HCT116 (cell line): Measurements from ENCODE around the gene TRIM6. TPM values are rescaled to one million over a fixed set of nuclear protein-coding genes. Genes with fewer than 3 reads are reported as not detected.

ENCODE experiments used
- ATAC-seq: fragments of 200-7000 bp; cut with Tn5 transposase; 2 replicates; pipeline ENCODE4 v1.9.1; 2020; ENCODE audit warnings: mild to moderate bottlenecking, moderate library complexity
- BruUV-seq: library from RNA; stranded (reverse); fragments of 400-500 nt; replicated peaks from 2 replicates; lab custom pipeline; 2021; lab: Mats Ljungman, UMichigan
- CTCF ChIA-PET: fragments of 300-600 bp; sonication (Branson Sonifier 250); formaldehyde crosslinking; loops from one replicate; lab custom pipeline; 2021; ENCODE audit warnings: antibody characterized with exemption; lab: Charles Lee
- POLR2A ChIA-PET: fragments of 300-600, 350-600 bp; sonication (Branson Sonifier 250); formaldehyde crosslinking; loops from one replicate; lab custom pipeline; 2021; ENCODE audit warnings: antibody characterized with exemption; lab: Charles Lee
- RAD21 ChIA-PET, 2 experiments: fragments of 300-600 bp; sonication (Branson Sonifier 250); formaldehyde crosslinking; loops; one replicate each; lab custom pipeline; 2023; ENCODE audit warnings: low total read pairs in 2 of 2; ENCODE audit not compliant: uncharacterized antibody in 2 of 2, unreplicated experiment in 2 of 2, low non-redundant PET in 1 of 2; lab: Charles Lee
- DNase-seq: peaks from one replicate; pipeline ENCODE4 v3.0.0-alpha.2; 2010; ENCODE audit warnings: low read depth, low spot score
- H2AFZ ChIP-seq: fragments of 200-600 bp; shearing (Covaris generic), sonication (generic); 2 replicates; pipeline ENCODE4 v1.6.1; 2017; ENCODE audit warnings: low read depth, mixed run types, mixed read lengths, antibody characterized with exemption, low read length; ENCODE audit not compliant: poor library complexity, severe bottlenecking
- H3K27ac ChIP-seq: 2 replicates; pipeline ENCODE4 v1.5.1; 2012; ENCODE audit warnings: low read depth, low read length
- H3K27me3 ChIP-seq: fragments of 200-600 bp; sonication (generic); 2 replicates; pipeline ENCODE4 v1.6.1; 2016; ENCODE audit warnings: mixed run types, low read length, mixed read lengths; ENCODE audit not compliant: insufficient read depth
- H3K36me3 ChIP-seq, 2 experiments: fragments of 200-500 bp in 1 of 2; fragments of 200-600 bp in 1 of 2; sonication (Bioruptor generic) in 1 of 2; sonication (generic) in 1 of 2; 2 replicates each; pipeline versions ENCODE4 v1.5.1 to v1.6.1; 2014 to 2016; ENCODE audit warnings: low read length in 2 of 2, inconsistent platforms in 1 of 2, mixed read lengths in 1 of 2, mixed run types in 1 of 2; ENCODE audit not compliant: insufficient read depth in 2 of 2, control insufficient read depth in 1 of 2
- H3K4me1 ChIP-seq, 2 experiments: fragments of 200-600 bp in 1 of 2; sonication (generic) in 1 of 2; 2 replicates each; pipeline versions ENCODE4 v1.5.1 to v1.6.1; 2012 to 2017; ENCODE audit warnings: low read length in 2 of 2, inconsistent platforms in 1 of 2, mild to moderate bottlenecking in 1 of 2, mixed read lengths in 1 of 2, mixed run types in 1 of 2, moderate library complexity in 1 of 2; ENCODE audit not compliant: insufficient read depth in 2 of 2, control insufficient read depth in 1 of 2
- H3K4me2 ChIP-seq: fragments of 200-600 bp; sonication (generic); 2 replicates; pipeline ENCODE4 v1.6.1; 2017; ENCODE audit warnings: mixed run types, low read length, mixed read lengths
- H3K4me3 ChIP-seq, 2 experiments: fragments of 200-600 bp in 1 of 2; sonication (generic) in 1 of 2; replicated peaks in 1 of 2; 2 replicates each; pipeline ENCODE4 v1.5.1; 2011 to 2016; ENCODE audit warnings: low read length in 2 of 2, control low read depth in 1 of 2, low read depth in 1 of 2, mild to moderate bottlenecking in 1 of 2, mixed read lengths in 1 of 2, mixed run types in 1 of 2
- H3K79me2 ChIP-seq: fragments of 200-600 bp; sonication (generic); 2 replicates; pipeline ENCODE4 v1.6.1; 2017; ENCODE audit warnings: mild to moderate bottlenecking, mixed run types, low read length, moderate library complexity, mixed read lengths; ENCODE audit not compliant: insufficient read depth
- H3K9ac ChIP-seq: fragments of 200-600 bp; sonication (generic); 2 replicates; pipeline ENCODE4 v1.6.1; 2016; ENCODE audit warnings: low read length, mixed read lengths
- H3K9me2 ChIP-seq: fragments of 200-600 bp; sonication (generic), shearing (Covaris generic); 2 replicates; pipeline ENCODE4 v1.6.1; 2017; ENCODE audit warnings: mixed run types, mild to moderate bottlenecking, moderate library complexity; ENCODE audit not compliant: insufficient read depth
- H3K9me3 ChIP-seq, 2 experiments: fragments of 200-500 bp in 1 of 2; fragments of 200-600 bp in 1 of 2; sonication (Bioruptor generic) in 1 of 2; sonication (generic) in 1 of 2; 2 replicates each; pipeline ENCODE4 v1.6.1; 2014 to 2017; ENCODE audit warnings: low read length in 2 of 2, mixed read lengths in 2 of 2, inconsistent platforms in 1 of 2, low read depth in 1 of 2, mild to moderate bottlenecking in 1 of 2, mixed run types in 1 of 2, moderate library complexity in 1 of 2; ENCODE audit not compliant: control insufficient read depth in 1 of 2, insufficient read depth in 1 of 2
- H4K20me1 ChIP-seq: fragments of 200-600 bp; sonication (generic), shearing (Covaris generic); 2 replicates; pipeline ENCODE4 v1.6.1; 2017; ENCODE audit warnings: mixed run types, mild to moderate bottlenecking, moderate library complexity; ENCODE audit not compliant: insufficient read depth
- EGR1 ChIP-seq: IDR thresholded peaks from 2 replicates; pipeline ENCODE4 v1.6.1; 2012; ENCODE audit warnings: low read depth
- FOSL1 ChIP-seq: IDR thresholded peaks from 2 replicates; pipeline ENCODE4 v1.6.1; 2012; ENCODE audit warnings: low read depth
- JUND ChIP-seq: IDR thresholded peaks from 2 replicates; pipeline ENCODE4 v1.6.1; 2012
- POLR2AphosphoS5 ChIP-seq: IDR thresholded peaks from 2 replicates; pipeline ENCODE4 v1.6.1; 2011; ENCODE audit warnings: mild to moderate bottlenecking, low read depth, low read length, moderate library complexity
- RAD21 ChIP-seq: IDR thresholded peaks from 2 replicates; pipeline ENCODE4 v1.6.1; 2012; ENCODE audit warnings: low read depth, mild to moderate bottlenecking
- SRF ChIP-seq: IDR thresholded peaks from 2 replicates; pipeline ENCODE4 v1.6.1; 2012; ENCODE audit warnings: low read depth
- TCF7L2 ChIP-seq: IDR thresholded peaks from 2 replicates; pipeline ENCODE4 v1.7.0; 2011; ENCODE audit warnings: borderline replicate concordance, inconsistent platforms; ENCODE audit not compliant: insufficient read depth, insufficient read length; ENCODE audit errors: extremely low read depth
- YY1 ChIP-seq: IDR thresholded peaks from 2 replicates; pipeline ENCODE4 v1.6.1; 2011; ENCODE audit warnings: low read length, low read depth, moderate library complexity, mild to moderate bottlenecking; ENCODE audit not compliant: insufficient replicate concordance; ENCODE audit errors: extremely low read depth
- intact Hi-C: fragments of 100-400 bp; cut with micrococcal nuclease; formaldehyde crosslinking; loops from 2 replicates; pipeline ENCODE4 v1.10.0; 2022
- total RNA-seq: library from RNA; stranded (reverse); gene quantifications from one replicate; pipeline ENCODE4 v1.2.1, GENCODE V29; 2021; ENCODE audit not compliant: unreplicated experiment
- TF ChIP-seq, protein P1 (sequence below): IDR thresholded peaks from 2 replicates; pipeline ENCODE4 v1.6.1; 2011; ENCODE audit warnings: mild to moderate bottlenecking, low read length, moderate library complexity; ENCODE audit not compliant: insufficient replicate concordance; ENCODE audit errors: extremely low read depth
- TF ChIP-seq, protein P2 (sequence below): IDR thresholded peaks from 2 replicates; pipeline ENCODE4 v1.6.1; 2012; ENCODE audit warnings: low read depth

The TRIM6 gene
- total RNA-seq, 1 experiment from 2014 or later = 3.0 TPM

DNA sequence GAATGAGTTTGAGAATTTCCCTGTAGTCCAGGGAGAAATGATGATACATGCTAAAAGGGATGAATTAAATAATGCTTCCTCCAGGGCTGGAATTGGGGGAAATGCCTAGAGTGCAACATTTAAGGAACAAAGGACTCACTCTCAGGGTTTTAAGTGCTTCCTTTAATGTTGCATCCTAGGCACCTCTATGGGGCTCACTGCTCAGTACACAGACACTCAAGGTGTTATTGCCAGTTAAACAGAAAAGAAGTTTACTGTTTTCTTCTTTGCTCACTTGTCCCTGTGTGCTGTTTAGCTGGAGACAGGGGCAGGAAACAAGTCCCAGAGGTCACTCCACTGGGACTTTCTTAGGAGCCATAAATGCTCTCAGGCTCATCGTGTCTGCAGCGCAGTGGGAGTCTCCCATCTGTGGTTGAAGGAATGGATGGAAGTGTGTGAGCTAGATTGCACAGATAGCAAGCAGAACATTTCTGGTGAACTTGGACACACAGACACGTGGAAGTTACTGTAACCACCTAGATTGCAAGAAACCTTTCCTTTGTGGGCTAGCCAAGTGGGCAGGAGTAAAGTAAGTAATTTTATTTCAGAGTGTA is 39.7 kb upstream of the TRIM6 start:
- H3K4me3 ChIP-seq = no peak overlapping the region
- H3K27me3 ChIP-seq = peaks cover 40% of the 10 kb centered on the region
- ChIA-PET POLR2A (no interaction called here), CTCF (interaction anchor here (1.2 kb wide), 1 partner anchor 334 kb away, joined by 3 read pairs; no protein-coding TSS in a partner anchor), RAD21 (no interaction called here)
- ATAC-seq (no peak), DNase-seq (no peak)
- no peaks in the 10 kb centered on the region for H4K20me1 ChIP-seq
- H3K27ac ChIP-seq = no peak overlapping the region
- H3K4me2 ChIP-seq = no peak overlapping the region
- H3K36me3 ChIP-seq = no peaks in the 10 kb centered on the region
- H3K9me3 ChIP-seq = no peaks in the 10 kb centered on the region
- H2AFZ ChIP-seq = no peak overlapping the region
- no peak overlapping the region for H3K9ac ChIP-seq
- no peaks in the 10 kb centered on the region for H3K79me2 ChIP-seq
- BruUV-seq = no TSS peak
- intact Hi-C loops = loop anchor here (10.0 kb wide), 1 partner anchor 352 kb away; the partner anchor contains the start of gene OR51V1
- TF ChIP-seq JUND (no peak), POLR2AphosphoS5 (no peak), FOSL1 (no peak)
- TF ChIP-seq, protein P1, sequence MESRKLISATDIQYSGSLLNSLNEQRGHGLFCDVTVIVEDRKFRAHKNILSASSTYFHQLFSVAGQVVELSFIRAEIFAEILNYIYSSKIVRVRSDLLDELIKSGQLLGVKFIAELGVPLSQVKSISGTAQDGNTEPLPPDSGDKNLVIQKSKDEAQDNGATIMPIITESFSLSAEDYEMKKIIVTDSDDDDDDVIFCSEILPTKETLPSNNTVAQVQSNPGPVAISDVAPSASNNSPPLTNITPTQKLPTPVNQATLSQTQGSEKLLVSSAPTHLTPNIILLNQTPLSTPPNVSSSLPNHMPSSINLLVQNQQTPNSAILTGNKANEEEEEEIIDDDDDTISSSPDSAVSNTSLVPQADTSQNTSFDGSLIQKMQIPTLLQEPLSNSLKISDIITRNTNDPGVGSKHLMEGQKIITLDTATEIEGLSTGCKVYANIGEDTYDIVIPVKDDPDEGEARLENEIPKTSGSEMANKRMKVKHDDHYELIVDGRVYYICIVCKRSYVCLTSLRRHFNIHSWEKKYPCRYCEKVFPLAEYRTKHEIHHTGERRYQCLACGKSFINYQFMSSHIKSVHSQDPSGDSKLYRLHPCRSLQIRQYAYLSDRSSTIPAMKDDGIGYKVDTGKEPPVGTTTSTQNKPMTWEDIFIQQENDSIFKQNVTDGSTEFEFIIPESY = no peak
- no peaks in the 10 kb centered on the region for H3K9me2 ChIP-seq
- H3K4me1 ChIP-seq = no peaks in the 10 kb centered on the region

DNA sequence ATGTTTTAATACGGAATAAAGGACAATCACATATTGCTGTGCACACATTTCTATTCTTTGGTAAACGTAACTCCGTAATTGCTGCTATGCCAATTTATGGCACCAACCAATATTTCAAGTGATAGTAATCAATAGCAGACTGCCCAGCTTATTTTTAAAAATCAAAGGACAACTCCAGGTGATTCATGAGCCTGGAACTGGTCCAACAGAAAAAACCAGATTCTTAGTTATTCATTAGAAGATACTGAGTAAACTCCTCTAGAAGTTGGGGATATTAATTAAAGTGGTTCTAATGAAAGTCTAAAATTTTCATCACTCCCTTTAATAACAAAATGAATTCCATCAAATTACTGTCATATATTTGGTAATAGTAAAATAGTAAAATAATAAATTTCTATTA is 38.7 kb upstream of the TRIM6 start:
- peaks cover 40% of the 10 kb centered on the region for H3K27me3 ChIP-seq
- H3K4me1 ChIP-seq = no peaks in the 10 kb centered on the region
- H3K4me3 ChIP-seq = no peak overlapping the region
- ChIA-PET RAD21 (no interaction called here), CTCF (interaction anchor here (1.2 kb wide), 1 partner anchor 333 kb away, joined by 3 read pairs; no protein-coding TSS in a partner anchor), POLR2A (interaction anchor here (1.0 kb wide), 1 partner anchor 52 kb away, joined by 3 read pairs; no protein-coding TSS in a partner anchor)
- no peaks in the 10 kb centered on the region for H4K20me1 ChIP-seq
- H3K27ac ChIP-seq = no peak overlapping the region
- no peak for ATAC-seq
- H3K36me3 ChIP-seq = no peaks in the 10 kb centered on the region
- intact Hi-C loops = loop anchor here (10.0 kb wide), 1 partner anchor 353 kb away; the partner anchor contains the start of gene OR51V1
- BruUV-seq = no TSS peak
- H3K9me2 ChIP-seq = no peaks in the 10 kb centered on the region
- H3K9ac ChIP-seq = no peak overlapping the region
- H2AFZ ChIP-seq = no peak overlapping the region
- H3K79me2 ChIP-seq = no peaks in the 10 kb centered on the region
- DNase-seq = no peak
- H3K4me2 ChIP-seq = no peak overlapping the region
- H3K9me3 ChIP-seq = no peaks in the 10 kb centered on the region
- TF ChIP-seq, protein P1 = no peak
- no peak for TF ChIP-seq YY1
- TF ChIP-seq, protein P2, sequence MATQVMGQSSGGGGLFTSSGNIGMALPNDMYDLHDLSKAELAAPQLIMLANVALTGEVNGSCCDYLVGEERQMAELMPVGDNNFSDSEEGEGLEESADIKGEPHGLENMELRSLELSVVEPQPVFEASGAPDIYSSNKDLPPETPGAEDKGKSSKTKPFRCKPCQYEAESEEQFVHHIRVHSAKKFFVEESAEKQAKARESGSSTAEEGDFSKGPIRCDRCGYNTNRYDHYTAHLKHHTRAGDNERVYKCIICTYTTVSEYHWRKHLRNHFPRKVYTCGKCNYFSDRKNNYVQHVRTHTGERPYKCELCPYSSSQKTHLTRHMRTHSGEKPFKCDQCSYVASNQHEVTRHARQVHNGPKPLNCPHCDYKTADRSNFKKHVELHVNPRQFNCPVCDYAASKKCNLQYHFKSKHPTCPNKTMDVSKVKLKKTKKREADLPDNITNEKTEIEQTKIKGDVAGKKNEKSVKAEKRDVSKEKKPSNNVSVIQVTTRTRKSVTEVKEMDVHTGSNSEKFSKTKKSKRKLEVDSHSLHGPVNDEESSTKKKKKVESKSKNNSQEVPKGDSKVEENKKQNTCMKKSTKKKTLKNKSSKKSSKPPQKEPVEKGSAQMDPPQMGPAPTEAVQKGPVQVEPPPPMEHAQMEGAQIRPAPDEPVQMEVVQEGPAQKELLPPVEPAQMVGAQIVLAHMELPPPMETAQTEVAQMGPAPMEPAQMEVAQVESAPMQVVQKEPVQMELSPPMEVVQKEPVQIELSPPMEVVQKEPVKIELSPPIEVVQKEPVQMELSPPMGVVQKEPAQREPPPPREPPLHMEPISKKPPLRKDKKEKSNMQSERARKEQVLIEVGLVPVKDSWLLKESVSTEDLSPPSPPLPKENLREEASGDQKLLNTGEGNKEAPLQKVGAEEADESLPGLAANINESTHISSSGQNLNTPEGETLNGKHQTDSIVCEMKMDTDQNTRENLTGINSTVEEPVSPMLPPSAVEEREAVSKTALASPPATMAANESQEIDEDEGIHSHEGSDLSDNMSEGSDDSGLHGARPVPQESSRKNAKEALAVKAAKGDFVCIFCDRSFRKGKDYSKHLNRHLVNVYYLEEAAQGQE = no peak
- no peak for TF ChIP-seq RAD21
- TF ChIP-seq TCF7L2 = no peak
- TF ChIP-seq SRF = no peak
- no peak for TF ChIP-seq EGR1
